Type B pancreatic cell (in vitro differentiated cells): Measurements from ENCODE around the gene CACFD1. TPM values are rescaled to one million over a fixed set of nuclear protein-coding genes. Genes with fewer than 3 reads are reported as not detected.
A peak's percentile ranks its signal among the peaks of the same experiment; 100 is the strongest.

Experiments
- DNase-seq: peaks from one replicate; pipeline ENCODE4 v3.0.0; 2021; ENCODE audit warnings: mixed read lengths; ENCODE audit not compliant: unreplicated experiment; ENCODE audit errors: extremely low spot score
- H3K27ac Mint-ChIP-seq: 2 replicates; pipeline ENCODE4 v1.8.0; 2021; ENCODE audit warnings: mild to moderate bottlenecking, mixed read lengths
- H3K27me3 Mint-ChIP-seq: 2 replicates; pipeline ENCODE4 v1.8.0; 2021; ENCODE audit warnings: mixed read lengths
- H3K36me3 Mint-ChIP-seq: 2 replicates; pipeline ENCODE4 v1.8.0; 2021; ENCODE audit warnings: mixed read lengths
- H3K4me1 Mint-ChIP-seq: one replicate; pipeline ENCODE4 v1.8.0; 2021; ENCODE audit warnings: mixed read lengths; ENCODE audit not compliant: unreplicated experiment
- H3K4me3 Mint-ChIP-seq: 2 replicates; pipeline ENCODE4 v1.8.0; 2021; ENCODE audit warnings: mild to moderate bottlenecking, mixed read lengths
- H3K9me3 Mint-ChIP-seq: 2 replicates; pipeline ENCODE4 v1.8.0; 2021; ENCODE audit warnings: mixed read lengths
- total RNA-seq: library from RNA; stranded (reverse); gene quantifications from 2 replicates; pipeline ENCODE4 v1.2.1, GENCODE V29; 2021; ENCODE audit warnings: low replicate concordance
- TF ChIP-seq, protein P1 (sequence below): fragments of 200-600 bp; sonication (generic); conservative IDR thresholded peaks from 2 replicates; pipeline ENCODE4 v1.5.0; 2021; ENCODE audit warnings: antibody characterized with exemption, mild to moderate bottlenecking

Gene CACFD1
- total RNA-seq, 1 donor from 2014 or later = 45.6 TPM

DNA sequence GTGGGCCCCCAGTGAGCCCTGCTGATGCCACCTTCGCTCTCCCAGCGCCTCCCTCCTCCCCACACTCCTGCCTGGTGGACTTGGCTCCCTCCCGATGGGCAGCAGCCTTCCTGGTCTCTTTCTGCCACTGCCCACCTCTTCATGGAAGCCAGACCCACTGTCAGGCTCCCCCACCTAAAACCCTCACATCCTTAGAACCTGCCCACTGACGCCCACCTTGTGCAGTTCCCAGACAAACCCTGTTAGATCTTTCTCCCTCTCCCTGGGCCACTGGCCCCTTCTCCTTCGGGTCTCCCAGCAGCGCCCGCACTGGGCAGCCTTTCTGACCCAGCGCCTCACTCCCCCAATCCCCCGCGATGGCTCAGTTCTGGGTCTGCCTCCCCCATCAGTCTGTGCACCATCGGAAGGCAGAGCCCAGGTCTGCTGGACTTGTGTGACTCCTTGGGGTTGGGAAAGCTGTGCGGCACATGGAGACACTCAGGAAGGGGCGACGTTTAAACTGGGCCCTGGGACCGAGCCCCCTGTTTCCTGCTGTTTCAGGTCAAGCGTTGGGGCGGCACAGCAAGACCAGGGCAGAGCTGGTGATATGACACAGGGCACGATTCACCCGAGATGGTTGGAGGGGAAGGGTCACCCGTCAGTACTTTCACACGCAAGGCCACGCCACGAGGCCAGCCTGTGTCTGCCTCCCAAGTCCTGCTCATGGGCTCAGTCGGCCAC lies 47.6 kb downstream of the CACFD1 start:
- no peaks in the 10 kb centered on the region for H3K36me3 Mint-ChIP-seq
- H3K9me3 Mint-ChIP-seq = peaks cover 4% of the 10 kb centered on the region
- no peak overlapping the region for H3K4me3 Mint-ChIP-seq
- no peak overlapping the region for H3K27ac Mint-ChIP-seq
- no peak for DNase-seq
- H3K4me1 Mint-ChIP-seq = peaks cover 9% of the 10 kb centered on the region
- TF ChIP-seq, protein P1, sequence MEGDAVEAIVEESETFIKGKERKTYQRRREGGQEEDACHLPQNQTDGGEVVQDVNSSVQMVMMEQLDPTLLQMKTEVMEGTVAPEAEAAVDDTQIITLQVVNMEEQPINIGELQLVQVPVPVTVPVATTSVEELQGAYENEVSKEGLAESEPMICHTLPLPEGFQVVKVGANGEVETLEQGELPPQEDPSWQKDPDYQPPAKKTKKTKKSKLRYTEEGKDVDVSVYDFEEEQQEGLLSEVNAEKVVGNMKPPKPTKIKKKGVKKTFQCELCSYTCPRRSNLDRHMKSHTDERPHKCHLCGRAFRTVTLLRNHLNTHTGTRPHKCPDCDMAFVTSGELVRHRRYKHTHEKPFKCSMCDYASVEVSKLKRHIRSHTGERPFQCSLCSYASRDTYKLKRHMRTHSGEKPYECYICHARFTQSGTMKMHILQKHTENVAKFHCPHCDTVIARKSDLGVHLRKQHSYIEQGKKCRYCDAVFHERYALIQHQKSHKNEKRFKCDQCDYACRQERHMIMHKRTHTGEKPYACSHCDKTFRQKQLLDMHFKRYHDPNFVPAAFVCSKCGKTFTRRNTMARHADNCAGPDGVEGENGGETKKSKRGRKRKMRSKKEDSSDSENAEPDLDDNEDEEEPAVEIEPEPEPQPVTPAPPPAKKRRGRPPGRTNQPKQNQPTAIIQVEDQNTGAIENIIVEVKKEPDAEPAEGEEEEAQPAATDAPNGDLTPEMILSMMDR = no peak
- peaks cover 9% of the 10 kb centered on the region for H3K27me3 Mint-ChIP-seq

DNA sequence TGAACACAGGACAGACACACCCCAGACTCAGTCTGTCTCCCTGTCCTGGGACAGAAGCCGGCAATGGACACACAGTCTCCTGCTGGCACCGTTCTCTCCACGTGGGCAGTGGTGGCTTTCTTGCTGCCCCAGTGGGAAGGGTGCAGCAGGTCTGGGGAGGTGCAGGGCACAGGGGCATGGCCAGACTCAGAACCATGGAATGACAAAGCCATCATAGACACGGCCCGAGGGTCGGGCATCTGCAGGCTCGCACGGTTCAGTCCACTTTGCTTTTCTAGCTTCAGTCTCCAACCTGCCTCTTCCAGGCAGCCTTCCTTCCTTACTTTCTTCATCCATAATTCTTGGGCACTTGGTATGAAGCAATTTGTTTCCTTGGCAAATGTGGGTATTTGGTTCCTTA lies 48.3 kb downstream of the CACFD1 start:
- no peak for DNase-seq
- H3K36me3 Mint-ChIP-seq = no peaks in the 10 kb centered on the region
- TF ChIP-seq, protein P1 = no peak
- H3K4me3 Mint-ChIP-seq = no peak overlapping the region
- H3K9me3 Mint-ChIP-seq = peaks cover 4% of the 10 kb centered on the region
- H3K4me1 Mint-ChIP-seq = peaks cover 9% of the 10 kb centered on the region
- peaks cover 9% of the 10 kb centered on the region for H3K27me3 Mint-ChIP-seq
- H3K27ac Mint-ChIP-seq = no peak overlapping the region

DNA sequence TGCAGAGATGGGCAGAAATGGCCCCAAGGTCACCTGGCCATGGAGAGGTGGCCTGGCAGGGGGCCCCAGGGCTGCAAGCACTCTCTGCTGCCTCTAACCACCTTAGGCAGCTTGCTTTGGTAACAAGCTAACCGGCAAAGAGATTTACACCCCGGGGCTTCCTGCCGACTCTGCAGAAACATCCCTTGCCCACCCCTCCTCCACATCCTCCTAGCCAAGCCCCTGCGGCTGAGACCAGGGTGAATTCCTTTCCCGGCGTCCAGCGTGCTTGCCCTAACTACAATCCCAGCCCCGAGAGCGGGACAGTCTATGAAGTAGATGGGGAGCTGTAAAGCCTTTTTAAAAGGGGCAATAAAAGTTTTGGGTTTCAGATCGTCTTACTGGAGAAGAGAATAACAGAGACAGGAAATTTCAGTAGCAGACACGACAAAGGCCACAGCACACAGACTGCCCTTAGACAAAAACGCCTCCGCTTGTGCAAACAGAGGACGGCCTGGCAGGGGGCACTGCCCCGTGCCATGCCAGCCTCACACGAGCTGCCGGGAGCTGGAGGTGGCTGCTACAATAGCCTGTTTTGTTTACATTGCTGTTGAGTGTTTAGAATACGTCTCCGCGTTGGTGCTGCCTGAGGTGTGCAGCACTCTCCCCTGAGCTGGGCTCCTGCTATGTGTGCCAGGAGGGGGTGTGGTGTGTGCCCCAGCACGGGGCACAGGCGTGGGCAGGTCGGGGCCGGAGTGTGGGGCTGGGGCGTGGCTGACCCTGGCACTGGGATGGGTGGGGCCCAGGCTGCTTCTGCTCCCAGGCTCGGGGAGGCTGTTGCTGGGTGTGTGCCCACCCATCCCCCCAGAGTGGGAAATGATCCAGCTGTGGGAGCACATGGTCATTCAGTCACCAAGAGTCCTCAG lies 49.7 kb downstream of the CACFD1 start:
- no peak for DNase-seq
- Mint-ChIP-seq H3K27ac (peak overlapping the region; percentile 50), H3K4me1 (peaks cover 9% of the 10 kb centered on the region), H3K27me3 (peaks cover 5% of the 10 kb centered on the region), H3K9me3 (no peaks in the 10 kb centered on the region), H3K36me3 (no peaks in the 10 kb centered on the region), H3K4me3 (peak overlapping the region; percentile 71)
- TF ChIP-seq, protein P1 = no peak

DNA sequence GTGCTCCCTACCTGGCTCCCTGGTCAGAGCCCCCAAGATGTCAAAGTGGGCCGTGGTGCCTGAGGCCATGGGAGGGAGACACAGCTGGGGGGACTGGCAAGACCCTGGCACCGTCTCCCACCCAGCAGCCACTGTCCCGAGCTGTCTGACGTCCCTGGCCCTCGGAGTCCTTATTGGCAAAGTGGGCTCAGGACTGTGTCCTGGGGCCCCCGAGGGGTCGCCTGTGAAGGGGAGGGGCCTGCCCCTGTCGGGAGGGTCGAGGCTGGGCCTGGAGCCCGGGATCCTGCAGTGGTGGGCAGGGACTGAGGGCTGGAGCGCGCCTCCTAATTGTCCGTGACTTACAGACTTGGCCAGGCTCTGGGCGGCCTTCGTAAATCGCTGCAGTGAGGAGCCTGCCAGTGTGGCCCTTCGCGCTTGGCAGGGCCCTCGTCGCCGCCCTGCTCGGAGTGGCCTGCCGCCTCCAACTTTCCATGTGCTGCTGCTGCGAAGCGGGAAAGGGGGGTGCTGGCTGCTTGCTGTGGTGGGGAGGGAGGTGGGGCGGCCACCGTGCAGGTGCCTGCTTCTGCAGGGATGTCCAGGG lies 51.2 kb downstream of the CACFD1 start:
- Mint-ChIP-seq H3K36me3 (no peaks in the 10 kb centered on the region), H3K27me3 (peaks cover 5% of the 10 kb centered on the region), H3K27ac (no peak overlapping the region), H3K4me1 (peaks cover 12% of the 10 kb centered on the region), H3K9me3 (no peaks in the 10 kb centered on the region), H3K4me3 (no peak overlapping the region)
- TF ChIP-seq, protein P1 = no peak
- DNase-seq = no peak

DNA sequence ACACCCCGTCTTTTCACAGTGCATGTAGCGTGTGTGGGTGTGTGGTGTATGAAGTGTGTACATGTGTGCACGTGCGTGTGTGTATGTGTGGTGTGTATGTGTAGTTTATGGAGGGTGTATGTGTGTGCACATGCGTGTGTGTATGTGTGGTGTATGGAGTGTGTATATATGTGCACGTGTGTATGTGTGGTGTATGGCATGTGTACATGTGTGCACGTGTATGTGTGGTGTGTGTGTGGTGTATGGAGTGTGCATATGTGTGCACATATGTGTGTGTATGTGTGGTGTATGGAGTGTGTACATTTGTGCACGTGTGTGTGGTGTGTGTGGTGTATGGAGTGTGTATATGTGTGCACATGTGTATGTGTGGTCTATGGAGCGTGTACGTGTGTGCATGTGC lies 51.8 kb downstream of the CACFD1 start:
- TF ChIP-seq, protein P1 = no peak
- no peak for DNase-seq
- H3K27ac Mint-ChIP-seq = no peak overlapping the region
- no peak overlapping the region for H3K4me3 Mint-ChIP-seq
- peaks cover 12% of the 10 kb centered on the region for H3K4me1 Mint-ChIP-seq
- no peaks in the 10 kb centered on the region for H3K9me3 Mint-ChIP-seq
- no peaks in the 10 kb centered on the region for H3K36me3 Mint-ChIP-seq
- peaks cover 5% of the 10 kb centered on the region for H3K27me3 Mint-ChIP-seq
